ENCODE results near the gene DHRS3. TPM values are rescaled to one million over a fixed set of nuclear protein-coding genes. Genes with fewer than 3 reads are reported as not detected.

The DHRS3 gene
- total RNA-seq, 1 donor from 2014 or later: 111 TPM

DNA sequence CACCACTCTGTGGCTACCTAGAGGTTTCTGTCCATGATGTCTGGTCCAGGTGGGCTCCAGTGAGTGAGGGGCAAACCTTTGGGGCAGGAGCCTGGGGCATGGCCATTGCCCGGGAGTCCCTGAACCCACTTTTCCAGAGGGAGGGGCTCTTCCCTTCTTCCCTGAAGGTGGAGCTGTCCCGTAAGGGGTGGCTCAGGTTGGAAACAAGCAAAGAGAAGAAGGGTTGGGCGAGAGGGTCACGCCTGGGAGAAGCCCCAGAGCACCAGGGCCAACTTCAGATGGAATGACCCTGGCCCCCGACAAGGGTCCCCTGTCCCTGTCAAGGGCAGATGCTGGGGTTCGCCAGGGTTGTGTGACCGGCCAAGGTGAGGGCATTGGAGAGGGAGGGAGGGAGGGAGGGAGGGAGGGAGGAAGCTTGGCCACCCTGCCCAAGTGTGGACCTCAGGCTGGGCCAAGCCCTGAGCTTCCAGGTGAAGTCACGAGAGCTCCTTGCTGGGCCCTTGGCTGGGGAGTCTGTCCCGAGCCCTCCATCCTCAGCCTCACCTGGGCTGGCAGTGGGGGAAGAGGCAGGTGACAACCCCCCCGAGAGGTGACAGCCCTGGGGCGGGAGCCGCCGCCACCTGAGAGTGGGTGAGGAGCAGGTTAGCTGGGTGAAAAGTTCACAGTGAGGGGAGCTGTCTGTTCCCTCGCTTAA, 69.6 kb downstream of the DHRS3 start:
- DNase-seq (ENCODE audit: extremely low spot score in 2 of 2): no peak
- H3K4me3 ChIP-seq: no peak overlapping the region
- H3K36me3 ChIP-seq: no peaks in the 10 kb centered on the region
- no peaks in the 10 kb centered on the region for H3K9me3 ChIP-seq
- TF ChIP-seq POLR2A (IDR thresholded peaks at IDR 0.05) (no peak), POLR2AphosphoS5 (IDR thresholded peaks at IDR 0.05; ENCODE audit: insufficient read depth in 1 of 2, low read depth in 1 of 2) (no peak)
- TF ChIP-seq, protein P1, sequence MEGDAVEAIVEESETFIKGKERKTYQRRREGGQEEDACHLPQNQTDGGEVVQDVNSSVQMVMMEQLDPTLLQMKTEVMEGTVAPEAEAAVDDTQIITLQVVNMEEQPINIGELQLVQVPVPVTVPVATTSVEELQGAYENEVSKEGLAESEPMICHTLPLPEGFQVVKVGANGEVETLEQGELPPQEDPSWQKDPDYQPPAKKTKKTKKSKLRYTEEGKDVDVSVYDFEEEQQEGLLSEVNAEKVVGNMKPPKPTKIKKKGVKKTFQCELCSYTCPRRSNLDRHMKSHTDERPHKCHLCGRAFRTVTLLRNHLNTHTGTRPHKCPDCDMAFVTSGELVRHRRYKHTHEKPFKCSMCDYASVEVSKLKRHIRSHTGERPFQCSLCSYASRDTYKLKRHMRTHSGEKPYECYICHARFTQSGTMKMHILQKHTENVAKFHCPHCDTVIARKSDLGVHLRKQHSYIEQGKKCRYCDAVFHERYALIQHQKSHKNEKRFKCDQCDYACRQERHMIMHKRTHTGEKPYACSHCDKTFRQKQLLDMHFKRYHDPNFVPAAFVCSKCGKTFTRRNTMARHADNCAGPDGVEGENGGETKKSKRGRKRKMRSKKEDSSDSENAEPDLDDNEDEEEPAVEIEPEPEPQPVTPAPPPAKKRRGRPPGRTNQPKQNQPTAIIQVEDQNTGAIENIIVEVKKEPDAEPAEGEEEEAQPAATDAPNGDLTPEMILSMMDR (IDR thresholded peaks at IDR 0.05): no peak
- H3K4me1 ChIP-seq: peaks cover 51% of the 10 kb centered on the region
- H3K27me3 ChIP-seq: no peaks in the 10 kb centered on the region
- intact Hi-C loops (cut with DNase I): loop anchor here (10.0 kb wide), 2 partner anchors 64 to 234 kb away; no protein-coding TSS in a partner anchor
- H3K27ac ChIP-seq: peak overlapping the region; percentile 87

DNA sequence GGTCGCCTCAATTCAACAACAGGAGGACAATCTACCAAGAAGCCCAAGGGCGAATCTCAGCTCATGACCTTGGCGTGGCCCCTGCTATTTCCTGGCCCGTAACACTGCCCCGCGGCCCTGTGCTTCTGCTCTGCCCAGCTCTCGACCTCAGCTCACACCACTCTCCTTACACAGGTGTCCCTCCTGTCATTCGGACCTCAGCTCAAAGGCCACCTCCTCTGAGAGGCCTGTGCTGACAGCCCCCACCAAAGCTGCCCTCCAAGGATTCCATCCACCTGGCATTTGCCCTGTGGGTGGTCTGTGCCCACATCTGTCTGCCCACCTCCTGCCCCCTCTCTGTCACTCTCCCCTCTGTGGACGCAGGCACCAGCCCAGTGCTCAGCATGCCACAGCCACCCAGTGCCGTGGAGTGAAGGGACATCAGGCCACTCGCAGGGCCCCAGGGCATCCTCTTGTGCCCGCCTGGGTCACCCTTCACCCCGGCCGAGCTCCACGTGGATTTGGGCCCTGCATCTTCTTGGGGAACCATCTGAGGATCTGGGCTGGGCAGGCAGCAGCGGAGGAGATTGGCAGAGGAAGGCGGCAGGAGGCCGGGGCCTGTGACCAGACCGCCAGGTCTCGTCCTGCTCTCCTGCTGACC, 70.3 kb downstream of the DHRS3 start:
- H3K27me3 ChIP-seq: no peaks in the 10 kb centered on the region
- intact Hi-C loops (cut with DNase I): loop anchor here (1.0 to 10.0 kb wide), 3 partner anchors 20 to 233 kb away; no protein-coding TSS in a partner anchor
- no peaks in the 10 kb centered on the region for H3K36me3 ChIP-seq
- no peak for TF ChIP-seq POLR2AphosphoS5 (IDR thresholded peaks at IDR 0.05; ENCODE audit: insufficient read depth in 1 of 2, low read depth in 1 of 2)
- TF ChIP-seq, protein P1 (IDR thresholded peaks at IDR 0.05): no peak
- TF ChIP-seq POLR2A (IDR thresholded peaks at IDR 0.05): no peak
- no peaks in the 10 kb centered on the region for H3K9me3 ChIP-seq
- DNase-seq (ENCODE audit: extremely low spot score in 2 of 2): no peak
- no peak overlapping the region for H3K4me3 ChIP-seq
- H3K27ac ChIP-seq: peak overlapping the region; percentile 87
- peaks cover 44% of the 10 kb centered on the region for H3K4me1 ChIP-seq

DNA sequence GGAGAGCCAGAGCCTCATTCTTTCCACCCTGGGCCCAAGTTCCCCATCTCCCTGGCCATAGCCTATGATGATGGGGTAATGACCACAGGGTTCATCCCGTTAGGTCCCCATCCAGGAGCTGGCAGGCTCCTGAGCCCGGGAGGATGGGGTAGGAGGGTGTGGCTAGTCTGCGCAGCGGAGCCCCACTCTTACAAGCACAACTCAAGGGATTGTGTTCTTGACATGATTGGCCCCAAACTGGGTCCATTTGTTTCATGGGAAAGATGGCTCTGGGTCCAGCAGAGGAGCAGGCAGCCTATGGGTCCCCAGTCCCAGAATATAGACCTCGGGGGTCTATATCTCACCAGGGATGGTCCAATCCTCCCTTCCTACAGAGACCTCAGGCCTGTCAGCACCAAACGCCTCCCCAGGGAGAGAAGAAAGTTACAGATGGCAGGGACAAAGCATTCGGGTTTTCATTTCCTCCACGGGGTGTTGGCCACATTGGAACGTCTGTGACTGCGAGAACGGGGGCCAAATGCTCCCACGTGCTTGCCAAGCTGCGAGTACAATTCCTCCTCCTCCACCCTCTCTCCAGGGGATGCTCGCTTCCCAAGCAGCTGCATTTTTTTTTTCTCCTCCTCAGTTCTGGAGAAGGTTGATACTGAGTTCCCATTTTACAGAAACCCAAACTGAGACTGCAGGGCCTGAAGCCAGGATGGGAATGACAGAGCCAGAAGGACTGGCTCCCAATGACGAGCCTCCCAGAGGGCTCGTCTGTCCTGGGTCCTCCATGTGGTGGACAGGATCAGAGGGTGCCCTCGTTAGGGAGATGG, 71.0 kb downstream of the DHRS3 start:
- Histone ChIP-seq H3K36me3 (no peaks in the 10 kb centered on the region), H3K27me3 (no peaks in the 10 kb centered on the region), H3K9me3 (no peaks in the 10 kb centered on the region), H3K27ac (peak overlapping the region; percentile 87), H3K4me1 (peaks cover 40% of the 10 kb centered on the region), H3K4me3 (no peak overlapping the region)
- TF ChIP-seq POLR2A (IDR thresholded peaks at IDR 0.05) (no peak), POLR2AphosphoS5 (IDR thresholded peaks at IDR 0.05; ENCODE audit: insufficient read depth in 1 of 2, low read depth in 1 of 2) (peak in 1 of 2 donors; percentile 32)
- DNase-seq (ENCODE audit: extremely low spot score in 2 of 2): no peak
- intact Hi-C loops (cut with DNase I): loop anchor here (1.0 to 10.0 kb wide), 3 partner anchors 20 to 232 kb away; no protein-coding TSS in a partner anchor

DNA sequence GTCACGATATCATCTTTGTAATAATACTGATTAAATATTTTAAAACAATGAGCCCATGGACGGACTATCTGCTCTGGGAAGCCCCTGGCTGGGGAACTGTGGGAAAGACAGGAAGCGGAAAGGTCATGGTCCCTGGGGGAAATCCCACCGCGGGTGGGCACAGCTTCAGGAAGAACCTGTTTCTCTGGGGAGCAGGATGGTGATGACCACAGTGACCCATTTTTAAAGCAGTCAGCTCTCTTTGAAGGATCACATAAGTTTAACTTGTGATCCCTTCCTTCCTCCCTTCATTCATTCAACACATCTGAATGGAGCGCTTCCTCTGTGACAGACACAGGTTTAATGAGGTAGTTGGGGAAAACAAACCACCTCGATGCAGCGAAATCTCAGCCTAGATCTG, 73.0 kb downstream of the DHRS3 start:
- peaks cover 55% of the 10 kb centered on the region for H3K4me1 ChIP-seq
- DNase-seq (ENCODE audit: extremely low spot score in 2 of 2): no peak
- no peaks in the 10 kb centered on the region for H3K9me3 ChIP-seq
- H3K27me3 ChIP-seq: no peaks in the 10 kb centered on the region
- intact Hi-C loops (cut with DNase I): loop anchor here (5.0 to 10.0 kb wide), 3 partner anchors 47 to 230 kb away; no protein-coding TSS in a partner anchor
- no peaks in the 10 kb centered on the region for H3K36me3 ChIP-seq
- H3K4me3 ChIP-seq: no peak overlapping the region
- H3K27ac ChIP-seq: no peak overlapping the region
- no peak for TF ChIP-seq POLR2AphosphoS5 (IDR thresholded peaks at IDR 0.05; ENCODE audit: insufficient read depth in 1 of 2, low read depth in 1 of 2)
- no peak for TF ChIP-seq POLR2A (IDR thresholded peaks at IDR 0.05)

DNA sequence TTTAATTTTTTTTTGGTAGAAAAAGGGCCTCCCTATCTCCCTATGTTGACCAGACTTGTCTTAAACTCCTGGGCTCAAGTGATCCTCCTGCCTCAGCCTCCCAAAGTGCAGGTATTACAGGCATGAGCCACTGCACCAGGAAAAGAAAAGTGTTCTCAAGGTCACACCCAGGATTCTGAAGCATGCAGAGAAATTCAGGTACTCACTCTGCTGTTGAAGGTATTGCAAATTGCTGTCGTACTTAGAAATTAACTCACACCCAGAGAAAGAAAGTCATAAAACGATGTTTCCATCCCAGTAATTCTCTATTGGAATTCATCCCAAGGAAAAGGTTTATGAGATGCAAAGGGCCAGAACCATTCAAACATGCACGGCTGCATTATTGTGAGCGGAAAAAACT, 73.7 kb downstream of the DHRS3 start:
- intact Hi-C loops (cut with DNase I): loop anchor here (5.0 to 10.0 kb wide), 3 partner anchors 48 to 230 kb away; no protein-coding TSS in a partner anchor
- H3K27me3 ChIP-seq: no peaks in the 10 kb centered on the region
- no peaks in the 10 kb centered on the region for H3K9me3 ChIP-seq
- no peak for DNase-seq (ENCODE audit: extremely low spot score in 2 of 2)
- TF ChIP-seq POLR2AphosphoS5 (IDR thresholded peaks at IDR 0.05; ENCODE audit: insufficient read depth in 1 of 2, low read depth in 1 of 2) (no peak), POLR2A (IDR thresholded peaks at IDR 0.05) (no peak)
- TF ChIP-seq, protein P1 (IDR thresholded peaks at IDR 0.05): no peak
- no peak overlapping the region for H3K4me3 ChIP-seq
- H3K4me1 ChIP-seq: peaks cover 55% of the 10 kb centered on the region
- H3K27ac ChIP-seq: no peak overlapping the region
- no peaks in the 10 kb centered on the region for H3K36me3 ChIP-seq

Data from vagina (tissue), 2 donors.